K562 (cell line): Measurements from ENCODE around the gene PPM1N. TPM values are rescaled to one million over a fixed set of nuclear protein-coding genes. Genes with fewer than 3 reads are reported as not detected.

Experiments used
- ARHGAP35 ChIP-seq: fragments of 450-650 bp; IDR thresholded peaks from 2 replicates; pipeline ENCODE4 v1.6.1; 2018; ENCODE audit not compliant: partially characterized antibody
- ATF1 ChIP-seq, 2 experiments: fragments of 450-650 bp in 1 of 2; IDR thresholded peaks; 2 replicates each; pipeline ENCODE4 v1.6.1; 2016; ENCODE audit warnings: missing compliant biosample characterization in 1 of 2, missing genetic modification characterization in 1 of 2
- ATF3 ChIP-seq, 2 experiments: fragments of 450-650 bp in 1 of 2; sonication (generic) in 1 of 2; formaldehyde crosslinking in 1 of 2; IDR thresholded peaks in 1 of 2; conservative IDR thresholded peaks in 1 of 2; 2 replicates each; pipeline versions ENCODE4 v1.6.1 to v1.8.1; 2016 to 2023; ENCODE audit warnings: mild to moderate bottlenecking in 2 of 2, moderate library complexity in 2 of 2, inconsistent platforms in 1 of 2, missing genetic modification reagents in 1 of 2
- BMI1 ChIP-seq: fragments of 150-350 bp; IDR thresholded peaks from 2 replicates; pipeline ENCODE4 v1.6.1; 2014; ENCODE audit warnings: low read length
- DIDO1 ChIP-seq: fragments of 450-650 bp; IDR thresholded peaks from 2 replicates; pipeline ENCODE4 v1.6.1; 2016; ENCODE audit warnings: low read depth, missing biosample characterization, missing genetic modification characterization
- ETS2 ChIP-seq: IDR thresholded peaks from 2 replicates; pipeline ENCODE4 v1.6.1; 2016; ENCODE audit warnings: borderline replicate concordance, missing genetic modification characterization, mild to moderate bottlenecking, moderate library complexity, missing compliant biosample characterization; ENCODE audit not compliant: poor library complexity, severe bottlenecking
- ETV1 ChIP-seq: fragments of 450-650 bp; conservative IDR thresholded peaks from 2 replicates; pipeline ENCODE4 v1.6.1; 2016; ENCODE audit warnings: missing genetic modification characterization, control low read depth, low read depth, missing compliant biosample characterization
- HMBOX1 ChIP-seq: sonication (generic); IDR thresholded peaks from 2 replicates; pipeline ENCODE4 v1.6.1; 2016
- HNRNPLL ChIP-seq: fragments of 200-400 bp; formaldehyde crosslinking; IDR thresholded peaks from 2 replicates; pipeline ENCODE4 v1.6.1; 2017; ENCODE audit warnings: low read length, low read depth, mild to moderate bottlenecking; ENCODE audit not compliant: poor library complexity, severe bottlenecking
- MCM3 ChIP-seq: fragments of 450-650 bp; IDR thresholded peaks from 2 replicates; pipeline ENCODE4 v1.6.1; 2016
- POLR2H ChIP-seq: IDR thresholded peaks from 2 replicates; pipeline ENCODE4 v1.6.1; 2016; ENCODE audit warnings: missing genetic modification characterization, low read depth, mild to moderate bottlenecking, control low read depth, missing compliant biosample characterization, moderate library complexity
- PYGO2 ChIP-seq: fragments of 450-650 bp; IDR thresholded peaks from 2 replicates; pipeline ENCODE4 v1.6.1; 2016; ENCODE audit warnings: mild to moderate bottlenecking, missing genetic modification characterization, moderate library complexity, missing compliant biosample characterization
- RFX1 ChIP-seq: fragments of 450-650 bp; IDR thresholded peaks from 2 replicates; pipeline ENCODE4 v1.6.1; 2016; ENCODE audit warnings: mild to moderate bottlenecking, moderate library complexity
- RNF2 ChIP-seq: sonication (generic); IDR thresholded peaks from 2 replicates; pipeline ENCODE4 v1.6.1; 2016
- ZNF174 ChIP-seq: fragments of 250-450 bp; sonication (Bioruptor Pico); IDR thresholded peaks from 2 replicates; pipeline ENCODE4 v1.4.0; 2020; ENCODE audit warnings: mild to moderate bottlenecking
- ZNF311 ChIP-seq: fragments of 250-450 bp; sonication (Bioruptor Pico); IDR thresholded peaks from 2 replicates; pipeline ENCODE4 v1.4.0; 2020; ENCODE audit warnings: mild to moderate bottlenecking, moderate library complexity
- ZNF449 ChIP-seq: fragments of 250-450 bp; sonication (Bioruptor Pico); IDR thresholded peaks from 2 replicates; pipeline ENCODE4 v1.8.0; 2022; ENCODE audit warnings: moderate library complexity, mild to moderate bottlenecking, inconsistent platforms
- ZNF609 ChIP-seq: sonication (generic); formaldehyde crosslinking; IDR thresholded peaks from 2 replicates; pipeline ENCODE4 v1.8.1; 2023; ENCODE audit warnings: missing genetic modification reagents, mild to moderate bottlenecking, borderline replicate concordance
- ZNF696 ChIP-seq: fragments of 250-450 bp; sonication (Bioruptor Pico); conservative IDR thresholded peaks from 2 replicates; pipeline ENCODE4 v1.4.0; 2020; ENCODE audit warnings: mild to moderate bottlenecking, moderate library complexity
- polyA plus RNA-seq, 8 experiments: library from polyadenylated mRNA; depleted of rRNA in 4 of 8; stranded (reverse) in 5 of 8; unstranded in 3 of 8; fragments of >200 nt; fragmentation: Nextera tagmentation in 2 of 8; fragmentation: Illumina TruSeq in 1 of 8; extraction: Ambion mirVana in 2 of 8; extraction: Trizol in 1 of 8; gene quantifications; 2 replicates each; pipeline versions ENCODE4 v1.2.1 to v1.2.3, GENCODE V29; 2011 to 2014; ENCODE audit warnings: inconsistent platforms in 1 of 8, missing spikeins in 1 of 8
- total RNA-seq, 7 experiments: library from RNA; depleted of rRNA in 6 of 7; stranded (reverse); fragments of >200 nt in 6 of 7; fragmentation: Illumina TruSeq in 2 of 7; extraction: Trizol in 2 of 7; gene quantifications; 2 replicates each; pipeline versions ENCODE4 v1.2.1 to v1.2.3, GENCODE V29; 2011 to 2021; ENCODE audit warnings: low replicate concordance in 1 of 7

PPM1N gene
- total and polyA plus RNA-seq, 9 of the 15 experiments (the other 6 are each of a cell fraction or from before 2014, with no cell fraction given), result 4.5 to 15.6 (median 8.7) TPM

DNA sequence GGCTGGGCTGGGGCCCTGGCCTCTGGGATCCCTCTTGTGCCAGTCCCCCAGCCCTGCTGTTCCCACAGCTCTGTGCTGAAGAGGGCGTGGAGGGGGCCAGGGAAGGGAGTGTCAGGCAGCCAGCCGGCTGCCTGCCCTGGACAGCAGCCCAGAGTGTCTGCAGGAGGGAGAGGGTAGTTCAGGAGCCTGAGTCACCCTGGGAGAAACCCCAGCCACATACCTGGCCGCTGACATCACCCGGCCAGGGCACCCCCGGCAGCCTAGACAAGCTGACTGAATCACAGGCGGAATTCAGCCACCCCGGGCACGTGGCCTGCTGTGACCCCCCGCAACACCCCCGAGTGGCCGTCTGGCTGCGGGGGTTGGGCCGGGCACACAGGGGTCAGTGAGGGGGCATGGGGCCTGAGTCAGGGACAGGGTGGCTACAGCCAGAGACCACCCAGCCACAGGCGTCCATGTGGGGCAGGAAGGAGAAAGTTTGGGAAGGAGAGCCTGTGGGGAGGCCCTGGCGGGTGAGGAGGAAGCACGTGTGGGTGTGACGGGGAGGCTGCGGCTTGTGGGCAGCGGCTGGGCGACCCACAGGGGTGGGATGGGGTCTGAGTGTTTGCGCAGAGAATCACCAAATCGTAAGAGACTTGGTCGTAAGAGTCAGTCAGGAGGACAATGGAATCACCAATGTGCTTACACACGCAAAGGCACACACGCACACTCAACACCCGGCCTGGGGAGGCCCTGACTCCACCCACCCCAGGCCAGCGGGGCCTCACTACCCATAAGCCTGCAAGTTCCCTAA, 42.3 kb upstream of the PPM1N start (continued):
- TF ChIP-seq ATF3 (IDR thresholded peaks at IDR 0.05) (peak; percentile 99), ATF3 (CRISPR knock-in tag; conservative IDR thresholded peaks at IDR 0.05) (peak; percentile 99), MCM3 (no peak), ARHGAP35 (no peak), ZNF609 (CRISPR knock-in tag) (no peak), HMBOX1 (0 out of 2 replicates have a peak, but pooled peaks have one; percentile 9), ZNF311 (CRISPR knock-in tag) (no peak), ATF1 (CRISPR knock-in tag; IDR thresholded peaks at IDR 0.05) (no peak), ATF1 (tag; IDR thresholded peaks at IDR 0.05) (peak; percentile 76), DIDO1 (tag) (no peak), HNRNPLL (no peak), ETS2 (tag) (peak; percentile 12), PYGO2 (tag) (no peak), POLR2H (tag) (no peak), BMI1 (no peak), ETV1 (tag) (no peak), RFX1 (no peak; the same call in 1 of the 2 replicates), ZNF174 (CRISPR knock-in tag) (no peak), RNF2 (peak; percentile 77), ZNF696 (no peak), ZNF449 (CRISPR knock-in tag) (no peak)
